Measurements from ENCODE around the gene ZC3H10.

DNA sequence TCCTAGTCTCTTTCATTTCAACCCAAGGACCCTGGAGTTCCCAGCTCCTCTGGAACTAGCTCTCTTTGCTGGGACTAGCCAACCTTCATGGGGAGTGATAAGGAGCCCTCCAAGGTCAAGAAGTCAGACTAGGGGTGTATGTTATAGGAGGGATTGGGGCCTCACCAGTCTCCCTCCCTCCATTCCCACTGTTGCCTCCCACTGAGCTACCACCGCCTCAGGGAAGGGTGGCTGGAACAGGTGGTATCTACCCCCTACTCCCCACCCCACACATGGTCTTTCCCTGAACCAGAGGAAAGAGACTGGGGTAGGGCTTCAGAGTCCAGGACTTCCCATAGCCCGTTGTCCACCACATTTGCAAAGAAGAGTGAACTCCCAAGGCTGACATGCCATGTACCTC is 35.7 kb upstream of the ZC3H10 start:
- TF ChIP-seq, protein P1, sequence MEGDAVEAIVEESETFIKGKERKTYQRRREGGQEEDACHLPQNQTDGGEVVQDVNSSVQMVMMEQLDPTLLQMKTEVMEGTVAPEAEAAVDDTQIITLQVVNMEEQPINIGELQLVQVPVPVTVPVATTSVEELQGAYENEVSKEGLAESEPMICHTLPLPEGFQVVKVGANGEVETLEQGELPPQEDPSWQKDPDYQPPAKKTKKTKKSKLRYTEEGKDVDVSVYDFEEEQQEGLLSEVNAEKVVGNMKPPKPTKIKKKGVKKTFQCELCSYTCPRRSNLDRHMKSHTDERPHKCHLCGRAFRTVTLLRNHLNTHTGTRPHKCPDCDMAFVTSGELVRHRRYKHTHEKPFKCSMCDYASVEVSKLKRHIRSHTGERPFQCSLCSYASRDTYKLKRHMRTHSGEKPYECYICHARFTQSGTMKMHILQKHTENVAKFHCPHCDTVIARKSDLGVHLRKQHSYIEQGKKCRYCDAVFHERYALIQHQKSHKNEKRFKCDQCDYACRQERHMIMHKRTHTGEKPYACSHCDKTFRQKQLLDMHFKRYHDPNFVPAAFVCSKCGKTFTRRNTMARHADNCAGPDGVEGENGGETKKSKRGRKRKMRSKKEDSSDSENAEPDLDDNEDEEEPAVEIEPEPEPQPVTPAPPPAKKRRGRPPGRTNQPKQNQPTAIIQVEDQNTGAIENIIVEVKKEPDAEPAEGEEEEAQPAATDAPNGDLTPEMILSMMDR (IDR thresholded peaks at IDR 0.05; ENCODE audit: low read depth, low read length, missing input control), result no peak
- TF ChIP-seq YY1 (IDR thresholded peaks at IDR 0.05) (no peak), HNF4A (conservative IDR thresholded peaks at IDR 0.05) (no peak)

Measured in liver (tissue), 3 donors.